ES-I3 (cell line): ENCODE results near the gene CBARP.
"Not testable (repeated sequence)": the region's sequence is repeated elsewhere in the genome, so short reads cannot be mapped to it uniquely, and the experiment has no call there.

Experiments
- H3K36me3 ChIP-seq: 2 replicates; pipeline ENCODE4 v1.6.1; 2013; ENCODE audit warnings: mild to moderate bottlenecking, low read length, control low read depth, moderate library complexity; ENCODE audit not compliant: insufficient read depth
- H3K4me1 ChIP-seq: 2 replicates; pipeline ENCODE4 v1.6.1; 2013; ENCODE audit warnings: mild to moderate bottlenecking, control low read depth, low read length; ENCODE audit not compliant: insufficient read depth
- H3K9ac ChIP-seq: 2 replicates; pipeline ENCODE4 v1.6.1; 2013; ENCODE audit warnings: low read depth, mild to moderate bottlenecking, low read length, moderate library complexity
- H3K9me3 ChIP-seq: 2 replicates; pipeline ENCODE4 v1.6.1; 2013; ENCODE audit warnings: mild to moderate bottlenecking, low read length, moderate library complexity; ENCODE audit not compliant: control insufficient read depth, insufficient read depth

Gene CBARP

GRCh38 chr19:1219786-1220476 lies 17.9 kb downstream of the CBARP start:
- Histone ChIP-seq H3K9me3 (no peaks in the 10 kb centered on the region), H3K4me1 (peaks cover 12% of the 10 kb centered on the region; the same call in 1 of the 2 replicates), H3K9ac (no peak overlapping the region), H3K36me3 (no peaks in the 10 kb centered on the region; the same call in 1 of the 2 replicates)

DNA sequence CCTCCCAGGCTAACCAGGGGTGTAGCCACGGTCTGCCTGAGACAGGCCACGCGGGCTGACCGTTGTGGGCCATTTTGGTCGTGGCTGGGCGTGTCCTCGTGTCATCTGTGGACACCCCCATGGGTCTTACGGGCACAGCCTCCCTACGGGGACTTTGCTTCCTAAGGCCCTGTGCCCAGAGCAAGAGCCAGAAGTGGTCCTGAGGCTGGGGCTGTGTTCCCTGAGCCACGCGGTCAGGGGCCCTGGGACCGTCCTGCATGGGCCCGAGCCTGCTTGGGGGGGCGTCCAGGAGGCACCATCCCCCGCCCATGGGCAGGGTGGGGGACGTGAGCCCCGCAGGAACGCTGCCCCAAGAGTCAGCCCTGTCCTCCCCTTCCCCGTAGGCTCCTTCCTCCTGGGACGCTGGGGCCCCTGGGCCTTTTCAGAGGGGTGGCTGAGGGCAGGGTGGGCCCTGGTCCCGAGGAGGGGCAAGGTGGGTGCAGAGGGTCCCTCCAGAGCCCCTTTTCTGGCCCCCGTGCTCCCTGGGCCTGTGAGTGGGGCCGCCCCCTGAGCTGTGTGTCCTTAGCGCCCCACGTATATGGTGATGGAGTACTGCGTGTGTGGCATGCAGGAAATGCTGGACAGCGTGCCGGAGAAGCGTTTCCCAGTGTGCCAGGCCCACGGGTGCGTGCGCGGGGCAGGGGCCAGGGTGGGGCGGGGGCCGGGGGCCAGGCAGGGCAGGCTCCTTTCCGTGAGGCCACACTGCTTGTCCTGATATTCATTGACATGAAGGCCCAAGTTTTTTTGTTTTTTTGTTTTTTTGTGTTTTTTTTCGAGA lies 18.8 kb downstream of the CBARP start:
- H3K4me1 ChIP-seq = peaks cover 19% of the 10 kb centered on the region; the same call in 1 of the 2 replicates
- no peak overlapping the region for H3K9ac ChIP-seq
- no peaks in the 10 kb centered on the region; the same call in 1 of the 2 replicates for H3K36me3 ChIP-seq
- H3K9me3 ChIP-seq = no peaks in the 10 kb centered on the region

GRCh38 chr19:1217366-1217765 lies 20.4 kb downstream of the CBARP start:
- no peaks in the 10 kb centered on the region; the same call in 1 of the 2 replicates for H3K36me3 ChIP-seq
- peaks cover 19% of the 10 kb centered on the region; the same call in 1 of the 2 replicates for H3K4me1 ChIP-seq
- H3K9me3 ChIP-seq = no peaks in the 10 kb centered on the region
- H3K9ac ChIP-seq = no peak overlapping the region

DNA sequence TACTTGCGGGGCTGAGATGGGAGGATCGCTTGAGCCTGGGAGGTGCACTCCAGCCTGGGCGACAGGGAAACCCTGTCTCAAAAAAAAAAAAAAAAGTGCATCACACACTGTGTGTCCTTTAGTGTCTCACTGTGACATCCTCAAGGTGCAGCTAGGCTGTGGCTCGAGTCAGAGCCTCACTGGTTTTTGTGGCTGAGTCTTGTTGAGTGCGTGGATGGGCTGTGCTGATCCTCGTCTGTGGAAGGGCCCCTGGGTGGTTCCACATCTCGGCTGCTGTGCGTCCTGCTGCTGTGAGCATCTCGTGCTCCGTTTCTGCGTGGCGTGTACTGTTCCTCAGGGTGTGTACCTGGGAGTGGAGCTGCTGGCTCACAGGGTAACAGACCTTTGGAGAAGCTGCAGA lies 21.0 kb downstream of the CBARP start:
- Histone ChIP-seq H3K9me3 (no peaks in the 10 kb centered on the region), H3K4me1 (peaks cover 19% of the 10 kb centered on the region; the same call in 1 of the 2 replicates), H3K9ac (no peak overlapping the region), H3K36me3 (no peaks in the 10 kb centered on the region; the same call in 1 of the 2 replicates)

- no peaks in the 10 kb centered on the region; the same call in 1 of the 2 replicates for H3K36me3 ChIP-seq
- no peak overlapping the region for H3K9ac ChIP-seq
- H3K4me1 ChIP-seq = peaks cover 19% of the 10 kb centered on the region; the same call in 1 of the 2 replicates
- no peaks in the 10 kb centered on the region for H3K9me3 ChIP-seq
Measured at GRCh38 chr19:1214862-1215731, 22.7 kb downstream of the CBARP start.

GRCh38 chr19:1214299-1214861 lies 23.4 kb downstream of the CBARP start:
- H3K9ac ChIP-seq = no peak overlapping the region
- no peaks in the 10 kb centered on the region for H3K9me3 ChIP-seq
- peaks cover 19% of the 10 kb centered on the region; the same call in 1 of the 2 replicates for H3K4me1 ChIP-seq
- H3K36me3 ChIP-seq = no peaks in the 10 kb centered on the region; the same call in 1 of the 2 replicates

DNA sequence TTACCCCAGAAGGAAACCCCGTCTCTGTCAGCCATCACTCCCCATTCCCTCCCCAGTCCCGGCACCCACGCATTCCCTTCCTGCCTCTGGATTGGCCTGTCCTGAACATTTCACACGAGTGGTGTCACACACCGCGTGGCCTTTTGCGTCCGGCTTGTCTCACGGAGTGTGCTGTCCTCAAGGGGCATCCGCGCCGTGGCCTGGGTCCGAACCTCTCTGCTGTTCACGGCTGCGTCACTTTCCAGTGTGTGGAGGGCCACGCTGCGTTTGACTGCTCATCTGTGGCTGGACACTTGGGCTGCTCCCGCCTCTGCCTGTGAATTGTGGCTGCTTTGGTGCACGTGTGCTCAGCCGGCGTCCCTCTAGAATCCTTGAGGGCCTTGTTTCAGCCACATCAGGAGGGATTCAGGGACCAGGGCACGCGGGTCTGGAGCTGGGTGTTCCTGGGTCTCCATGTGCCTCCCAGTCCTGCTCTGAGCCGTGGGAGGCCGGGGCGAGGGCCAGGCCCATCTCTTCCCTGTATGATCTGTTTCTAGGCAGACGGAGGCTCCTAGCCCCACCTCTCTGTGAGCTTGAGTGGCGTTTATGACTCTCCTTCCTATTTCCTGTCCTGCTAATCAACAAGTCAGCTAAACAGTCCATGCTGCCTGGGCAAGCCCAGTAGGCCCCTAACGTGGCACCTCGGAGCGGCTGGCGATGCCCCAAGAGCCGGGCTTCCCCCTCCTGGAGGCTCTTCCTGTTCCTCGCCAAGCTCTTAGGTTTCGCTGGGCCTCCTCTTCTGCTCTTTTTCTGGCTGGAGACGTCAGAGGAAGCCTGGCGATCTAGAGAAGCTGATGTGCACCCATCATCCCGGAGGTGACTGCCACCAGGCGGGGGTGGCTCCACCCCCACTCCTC lies 24.2 kb downstream of the CBARP start:
- H3K4me1 ChIP-seq = peaks cover 19% of the 10 kb centered on the region; the same call in 1 of the 2 replicates
- no peak overlapping the region for H3K9ac ChIP-seq
- H3K36me3 ChIP-seq = no peaks in the 10 kb centered on the region; the same call in 1 of the 2 replicates
- H3K9me3 ChIP-seq = no peaks in the 10 kb centered on the region

- Histone ChIP-seq H3K36me3 (no peaks in the 10 kb centered on the region), H3K9ac (peak overlapping the region; percentile 8; the same call in 1 of the 2 replicates), H3K9me3 (no peaks in the 10 kb centered on the region), H3K4me1 (peaks cover 13% of the 10 kb centered on the region; the same call in 1 of the 2 replicates)
Measured at GRCh38 chr19:1211494-1212234, 26.1 kb downstream of the CBARP start.

DNA sequence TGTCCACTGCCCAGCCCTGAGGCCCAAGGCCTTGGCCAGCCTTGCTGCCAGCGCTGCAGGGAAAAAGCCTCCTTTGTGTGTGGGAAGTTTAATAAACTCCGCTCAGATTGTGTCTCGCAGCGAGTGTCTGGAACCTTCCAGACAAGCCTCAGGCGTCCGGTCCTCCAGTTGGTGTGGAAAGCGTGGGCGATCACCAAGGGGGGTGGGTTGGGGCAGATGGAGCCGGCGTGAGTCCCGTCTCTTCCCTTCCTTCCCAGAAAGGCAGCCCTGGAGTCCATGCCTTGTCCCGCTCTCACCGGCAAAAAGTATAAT lies 27.6 kb downstream of the CBARP start:
- H3K4me1 ChIP-seq = peaks cover 10% of the 10 kb centered on the region; the same call in 1 of the 2 replicates
- no peaks in the 10 kb centered on the region for H3K9me3 ChIP-seq
- H3K36me3 ChIP-seq = no peaks in the 10 kb centered on the region
- H3K9ac ChIP-seq = no peak overlapping the region

- H3K4me1 ChIP-seq, H3K9ac ChIP-seq, H3K9me3 ChIP-seq, H3K36me3 ChIP-seq: not testable (repeated sequence)
Measured at GRCh38 chr19:1208830-1209229, 29.0 kb downstream of the CBARP start.

GRCh38 chr19:1206864-1207450 lies 30.8 kb downstream of the CBARP start:
- Histone ChIP-seq H3K9ac (peak overlapping the region; percentile 83), H3K9me3 (no peaks in the 10 kb centered on the region), H3K36me3 (no peaks in the 10 kb centered on the region), H3K4me1 (no peaks in the 10 kb centered on the region; the same call in 1 of the 2 replicates)

GRCh38 chr19:1206150-1206863 lies 31.5 kb downstream of the CBARP start:
- Histone ChIP-seq H3K9ac (peak overlapping the region; percentile 83), H3K9me3 (no peaks in the 10 kb centered on the region), H3K36me3 (no peaks in the 10 kb centered on the region), H3K4me1 (no peaks in the 10 kb centered on the region; the same call in 1 of the 2 replicates)
